Measurements from ENCODE around the gene LAMC1.

Gene LAMC1

DNA sequence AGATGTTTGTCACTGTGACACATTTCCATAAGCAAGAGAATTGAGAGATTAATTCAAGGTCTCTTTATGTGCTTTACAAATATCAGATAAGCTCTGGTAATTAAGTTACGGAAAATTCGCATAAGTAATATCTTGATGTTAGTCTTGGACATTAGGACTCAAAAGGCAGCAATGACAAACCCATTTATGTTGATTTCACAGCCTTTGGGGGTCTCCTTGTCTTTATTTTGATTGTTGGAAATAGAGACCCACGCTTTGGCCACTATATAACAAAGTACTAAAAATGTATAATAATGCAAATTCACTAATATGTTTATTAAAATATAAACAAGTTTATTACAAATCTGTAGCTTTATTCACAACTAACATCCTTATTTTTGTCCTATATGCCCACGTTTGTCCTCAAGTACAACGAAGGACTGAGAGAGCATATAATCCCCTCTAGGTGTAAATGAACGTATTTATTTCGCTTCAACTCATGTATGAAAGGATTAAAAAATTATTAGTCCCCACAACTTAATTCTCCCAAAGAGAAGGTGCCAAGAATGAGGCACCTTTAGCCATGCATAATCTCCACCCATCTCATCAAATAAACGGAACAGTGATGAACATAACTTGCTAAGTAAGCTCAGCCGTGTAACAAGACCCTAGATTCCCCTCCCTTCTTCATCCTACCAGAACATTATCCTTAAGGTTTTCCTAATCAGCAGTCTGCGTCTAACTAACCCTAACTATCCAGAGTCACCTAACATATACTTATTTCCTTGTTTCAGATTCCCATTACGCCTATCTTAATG, 1.6 kb upstream of the LAMC1 start:
- DNase-seq (ENCODE audit: low spot score): peak; percentile 48

DNA sequence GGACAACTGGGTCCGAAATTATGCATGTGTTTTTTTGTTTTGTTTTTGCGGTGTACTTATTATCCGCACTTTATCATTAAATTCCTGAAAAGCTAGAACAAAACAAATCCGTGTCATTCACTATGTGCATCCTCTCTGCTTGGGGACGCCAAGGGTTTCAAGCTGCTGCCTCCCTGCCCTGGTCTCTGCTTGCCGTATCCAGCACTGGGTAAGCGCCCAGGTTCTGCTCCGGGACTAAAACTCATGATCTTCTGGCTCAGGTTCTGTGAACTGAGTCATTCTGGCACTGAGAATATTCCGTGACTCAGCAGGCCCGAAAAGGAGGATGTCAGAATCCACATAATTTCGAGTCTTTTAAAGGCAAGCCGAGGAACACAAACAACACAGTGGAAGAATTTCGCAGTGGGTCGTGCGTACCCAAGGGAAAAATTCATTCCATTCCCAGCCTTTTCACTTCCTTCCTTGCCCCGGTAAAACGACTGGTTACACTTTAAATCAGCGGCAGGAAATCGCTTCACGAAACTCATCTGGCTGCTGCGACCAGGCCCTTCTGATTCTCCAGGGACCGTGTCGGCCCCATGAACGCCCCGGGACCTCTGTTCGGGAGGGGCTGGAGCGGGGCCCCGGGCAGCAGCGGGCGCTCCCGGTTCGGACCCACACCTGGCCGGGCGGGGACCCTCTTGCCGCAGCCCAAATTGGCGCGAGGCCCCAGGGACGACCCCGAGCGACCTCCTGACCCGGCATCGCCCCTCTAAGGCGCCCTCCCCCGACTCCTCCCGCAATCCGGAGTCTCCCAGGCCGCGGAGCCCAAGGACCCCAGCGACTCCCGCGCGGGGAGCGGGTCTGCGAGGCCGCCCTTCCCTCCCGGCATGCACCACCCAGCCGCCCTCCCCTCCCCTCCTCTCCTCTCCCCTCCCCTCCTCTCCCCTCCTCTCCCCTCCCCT, 746 bp upstream of the LAMC1 start:
- DNase-seq (ENCODE audit: low spot score): peak; percentile 83

DNA sequence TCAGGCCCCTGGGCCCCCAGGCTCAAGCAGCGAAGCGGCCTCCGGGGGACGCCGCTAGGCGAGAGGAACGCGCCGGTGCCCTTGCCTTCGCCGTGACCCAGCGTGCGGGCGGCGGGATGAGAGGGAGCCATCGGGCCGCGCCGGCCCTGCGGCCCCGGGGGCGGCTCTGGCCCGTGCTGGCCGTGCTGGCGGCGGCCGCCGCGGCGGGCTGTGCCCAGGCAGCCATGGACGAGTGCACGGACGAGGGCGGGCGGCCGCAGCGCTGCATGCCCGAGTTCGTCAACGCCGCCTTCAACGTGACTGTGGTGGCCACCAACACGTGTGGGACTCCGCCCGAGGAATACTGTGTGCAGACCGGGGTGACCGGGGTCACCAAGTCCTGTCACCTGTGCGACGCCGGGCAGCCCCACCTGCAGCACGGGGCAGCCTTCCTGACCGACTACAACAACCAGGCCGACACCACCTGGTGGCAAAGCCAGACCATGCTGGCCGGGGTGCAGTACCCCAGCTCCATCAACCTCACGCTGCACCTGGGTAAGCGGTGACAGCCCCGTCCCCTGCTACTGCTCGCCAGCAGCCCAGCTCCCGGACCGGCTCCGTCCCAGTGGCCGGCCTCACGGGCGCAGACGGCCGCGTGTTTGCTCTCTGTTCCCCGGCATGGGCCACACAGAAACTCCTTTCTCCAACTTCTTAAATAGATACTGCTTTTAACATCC, 539 bp downstream of the LAMC1 start:
- peak; percentile 77 for DNase-seq (ENCODE audit: low spot score)

DNA sequence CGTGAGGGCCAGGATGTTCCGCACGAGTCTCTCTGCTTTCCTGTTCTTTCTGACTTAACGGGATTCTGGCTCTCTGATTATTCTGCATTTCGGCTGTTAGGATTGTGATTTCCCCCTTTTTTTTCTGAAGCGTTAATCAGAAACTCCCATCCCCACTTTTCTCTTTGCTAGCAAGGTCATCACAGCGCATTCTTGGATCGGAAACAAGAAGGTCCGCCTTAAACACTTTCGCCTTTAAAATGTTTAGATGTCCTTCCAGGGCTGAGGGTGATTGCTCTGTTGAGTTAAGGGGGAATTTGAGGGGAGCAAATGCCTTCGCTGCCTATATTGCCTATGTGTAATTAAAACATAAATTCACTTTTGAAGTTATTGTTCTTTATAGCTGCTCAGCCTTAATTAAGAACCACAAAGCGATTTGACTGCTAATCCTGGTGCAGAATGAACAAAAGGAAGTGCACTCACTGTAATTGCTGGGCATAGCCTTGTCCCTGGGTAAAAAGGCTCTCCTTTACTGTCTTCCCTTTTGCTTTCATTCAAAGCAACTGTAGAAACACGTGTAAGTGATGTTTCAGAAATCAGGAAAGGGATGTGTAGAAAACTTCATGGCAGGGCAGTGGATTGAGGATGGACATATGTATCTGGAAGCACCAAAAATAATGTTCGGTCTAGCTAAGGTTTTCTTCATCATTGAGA, 1.2 kb downstream of the LAMC1 start:
- no peak for DNase-seq (ENCODE audit: low spot score)

DNA sequence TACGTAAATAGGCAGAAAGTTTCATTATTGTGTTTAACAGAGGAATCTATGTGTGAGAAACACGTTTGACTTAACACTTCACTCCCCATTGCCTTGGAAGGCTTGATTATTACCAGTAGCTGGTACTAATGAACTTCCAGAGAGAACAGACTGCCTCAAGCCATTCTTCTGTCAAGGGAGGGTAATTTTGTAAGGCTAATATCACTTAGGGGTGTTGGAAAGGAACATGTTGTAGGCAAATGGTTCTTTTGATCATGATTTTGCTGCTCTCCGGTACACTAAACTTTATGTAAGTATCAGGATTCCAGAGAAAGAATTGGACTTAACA, 1.8 kb downstream of the LAMC1 start:
- DNase-seq (ENCODE audit: low spot score): no peak

DNA sequence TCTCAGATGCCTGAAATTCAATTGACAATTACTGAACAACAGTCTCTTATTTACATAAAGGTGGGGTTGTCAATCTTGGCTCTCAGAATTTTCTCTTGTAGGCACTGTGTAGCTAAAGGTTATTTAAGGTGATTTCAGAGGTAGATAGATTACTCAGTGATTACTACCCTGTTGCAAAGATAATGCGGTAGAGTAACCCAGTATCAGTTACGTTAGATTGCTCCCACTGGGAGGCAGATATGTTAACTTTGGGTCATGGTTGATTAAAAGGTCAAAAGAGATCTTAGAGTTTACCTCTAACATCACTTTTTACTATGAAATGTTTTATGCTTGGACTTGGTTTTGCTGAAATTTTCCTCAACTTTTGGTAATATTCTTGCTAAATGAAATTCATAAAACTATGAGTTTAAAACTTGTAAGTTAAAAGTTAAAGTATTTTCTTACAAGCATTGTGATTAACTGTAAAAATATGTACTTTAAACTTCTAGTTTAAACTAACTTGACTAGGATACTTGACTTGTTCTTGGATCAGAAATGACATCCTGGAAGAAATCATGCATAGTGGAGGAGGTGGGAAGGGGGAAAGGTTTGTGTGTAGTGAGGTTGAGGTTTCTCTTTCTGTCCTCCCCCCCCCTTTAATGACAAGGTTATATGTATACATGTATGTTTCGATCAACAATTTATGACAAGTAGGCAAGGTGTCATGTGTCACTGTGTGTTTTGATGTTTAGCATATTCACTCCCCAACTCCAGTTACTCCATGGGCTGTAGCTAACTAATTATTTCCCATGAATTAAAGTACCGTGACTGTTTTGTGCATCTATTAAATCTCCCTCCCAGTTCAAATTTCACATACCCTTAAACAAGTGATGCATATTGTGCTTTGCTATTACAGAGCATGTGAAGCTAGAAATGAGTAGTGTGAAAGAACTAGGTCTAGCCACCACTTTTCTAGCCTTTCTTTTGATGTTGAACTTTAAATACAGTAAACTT, 2.9 kb downstream of the LAMC1 start:
- no peak for DNase-seq (ENCODE audit: low spot score)

DNA sequence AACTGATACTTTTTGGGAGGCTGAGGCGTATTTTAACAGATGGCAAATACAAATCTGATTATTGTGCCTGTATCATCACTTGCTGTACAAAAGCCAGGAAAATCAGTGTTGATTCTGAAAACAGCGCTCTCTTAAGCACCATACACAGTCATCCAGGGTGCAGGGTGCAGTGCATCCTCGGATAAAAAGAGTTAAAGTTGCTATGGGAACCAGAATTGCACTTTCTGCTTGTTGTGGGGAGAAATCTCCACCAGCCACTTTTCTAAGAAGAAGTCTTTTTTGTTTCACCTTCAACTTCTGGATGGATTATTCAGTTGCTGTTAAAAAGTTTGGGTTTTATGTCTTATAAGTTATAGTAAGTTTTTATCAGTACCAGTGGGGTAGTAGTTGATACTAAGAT, 3.8 kb downstream of the LAMC1 start:
- no peak for DNase-seq (ENCODE audit: low spot score)

DNA sequence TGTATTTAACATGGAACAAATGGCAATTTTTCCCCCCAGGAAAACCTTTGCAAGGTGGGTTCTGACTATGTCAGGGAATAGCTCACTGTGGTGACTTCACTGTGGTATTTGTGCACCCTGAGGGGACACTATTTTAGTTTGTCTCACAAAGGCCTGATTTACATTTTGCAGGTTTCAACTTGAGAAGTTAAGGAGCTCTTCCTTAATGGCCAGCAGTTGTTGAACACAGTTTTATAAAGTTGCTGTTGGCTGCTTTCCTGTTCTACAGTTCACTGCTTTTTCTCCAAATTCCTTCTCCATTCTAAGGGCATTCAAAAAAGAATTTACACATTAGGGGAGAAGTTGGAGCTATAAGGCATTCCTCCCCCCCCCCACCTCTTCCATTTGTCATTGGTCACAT, 4.6 kb downstream of the LAMC1 start:
- no peak for DNase-seq (ENCODE audit: low spot score)

DNA sequence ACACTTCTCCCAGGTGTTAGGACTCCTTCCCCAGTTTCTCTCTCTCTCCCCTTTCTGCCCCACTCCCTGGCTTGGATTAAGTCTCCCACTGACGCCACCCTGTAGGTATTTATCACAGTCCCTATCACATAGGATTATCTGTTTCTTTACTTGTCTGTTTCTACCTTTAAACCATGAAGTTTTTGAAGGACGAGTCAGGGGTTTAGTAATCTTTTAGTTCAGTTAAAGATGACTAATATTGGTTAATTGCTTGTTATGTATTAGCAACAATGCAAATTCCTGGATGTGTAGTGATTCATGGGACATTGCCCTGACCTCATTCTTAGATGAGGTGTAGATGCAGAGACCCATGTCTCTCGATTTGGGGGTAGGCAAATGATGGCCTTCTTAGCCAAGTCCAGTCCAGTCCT, 6.4 kb downstream of the LAMC1 start:
- DNase-seq (ENCODE audit: low spot score): no peak

DNA sequence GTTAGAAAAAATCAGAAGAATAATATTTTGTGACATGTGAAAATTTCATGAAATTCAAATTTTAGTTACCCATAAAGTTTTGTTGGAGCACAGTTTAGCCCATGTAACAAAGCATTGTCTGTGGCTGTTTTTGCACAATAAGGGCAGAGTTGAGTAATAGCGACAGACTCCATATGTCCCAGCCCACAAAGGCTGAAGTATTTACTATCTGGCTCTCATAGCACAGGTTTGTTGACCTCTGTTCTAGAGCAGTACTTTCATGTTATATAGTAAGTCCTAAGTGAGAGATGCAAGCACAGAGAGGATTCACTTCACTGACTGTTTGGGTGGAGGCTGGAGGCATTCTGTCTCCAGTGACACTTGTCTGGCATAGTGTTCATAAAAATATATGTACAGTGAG, 6.8 kb downstream of the LAMC1 start:
- DNase-seq (ENCODE audit: low spot score): no peak

DNA sequence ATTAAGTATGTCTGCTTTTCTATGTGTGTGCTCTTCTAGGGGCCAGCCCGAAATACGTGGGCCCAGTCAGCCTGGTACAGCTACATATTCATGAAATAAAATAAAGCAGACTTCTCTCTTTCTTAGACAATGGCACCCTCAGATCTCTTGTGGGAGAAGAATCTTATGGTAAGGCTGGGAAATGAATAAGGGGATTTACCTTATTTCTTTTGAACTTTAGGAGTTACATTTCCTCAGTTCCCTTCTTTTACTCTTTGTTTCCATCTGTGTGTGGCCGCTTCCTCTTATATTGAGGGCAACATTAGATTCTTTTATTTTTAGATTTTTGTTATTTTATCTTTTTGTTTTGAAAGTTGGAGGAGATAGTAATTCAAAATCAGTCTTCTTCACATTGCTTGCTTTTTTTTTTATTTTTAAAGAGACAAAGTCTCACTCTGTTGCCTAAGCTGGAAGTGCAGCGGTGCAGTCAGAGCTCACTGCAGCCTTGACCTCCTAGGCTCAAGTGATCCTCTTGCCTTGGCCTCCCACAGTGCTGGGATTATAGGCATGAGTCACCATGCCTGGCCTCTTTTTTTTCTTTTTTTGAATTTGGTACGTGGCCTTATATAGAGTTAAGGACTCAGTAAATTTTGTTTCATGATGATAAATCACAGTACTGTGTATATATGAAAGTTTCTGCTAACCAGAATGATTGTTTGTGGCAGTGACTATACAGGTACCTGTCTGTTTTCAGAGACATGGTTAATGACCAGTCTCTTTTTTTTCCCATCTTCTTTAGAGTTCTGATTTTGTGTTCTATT, 9.1 kb downstream of the LAMC1 start:
- no peak for DNase-seq (ENCODE audit: low spot score)

DNA sequence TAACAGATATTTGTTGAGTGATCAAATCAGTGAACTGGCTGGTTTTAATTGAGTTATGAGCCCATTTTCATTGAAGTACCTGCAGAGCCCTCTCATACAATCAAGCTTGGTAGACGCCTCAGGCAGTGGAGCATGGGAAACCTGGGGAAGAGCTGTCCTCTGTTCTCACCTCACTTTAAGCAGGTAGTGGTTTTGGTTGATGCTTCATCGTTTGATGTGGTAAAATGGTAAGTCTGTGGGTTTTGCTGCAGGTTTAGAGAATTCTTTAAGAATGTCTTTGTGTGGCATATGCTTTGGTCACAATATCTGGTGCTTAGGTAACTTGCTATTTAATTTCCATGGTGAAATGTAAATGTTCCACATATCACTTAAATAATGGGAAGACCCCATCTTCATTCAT, 10.0 kb downstream of the LAMC1 start:
- no peak for DNase-seq (ENCODE audit: low spot score)

DNA sequence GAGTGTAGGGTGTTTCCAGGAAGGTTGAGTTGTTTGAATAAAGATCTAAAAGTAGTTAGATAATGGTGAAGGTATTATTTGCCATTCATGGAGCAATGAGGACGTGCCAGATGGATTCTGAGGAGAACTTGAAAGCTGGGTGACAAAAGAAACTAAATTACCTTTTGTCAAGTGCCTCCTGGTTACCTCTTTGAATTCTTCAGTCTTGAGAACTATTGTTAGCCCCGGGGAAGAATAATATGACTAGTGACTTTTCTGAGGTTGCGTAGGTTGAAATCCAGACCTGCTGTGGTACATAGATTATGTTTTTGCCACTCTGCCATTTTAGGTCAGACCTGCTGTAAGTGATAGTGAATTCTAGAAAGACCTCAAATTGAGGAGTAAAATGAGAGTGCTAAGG, 11.5 kb downstream of the LAMC1 start:
- DNase-seq (ENCODE audit: low spot score): no peak

DNA sequence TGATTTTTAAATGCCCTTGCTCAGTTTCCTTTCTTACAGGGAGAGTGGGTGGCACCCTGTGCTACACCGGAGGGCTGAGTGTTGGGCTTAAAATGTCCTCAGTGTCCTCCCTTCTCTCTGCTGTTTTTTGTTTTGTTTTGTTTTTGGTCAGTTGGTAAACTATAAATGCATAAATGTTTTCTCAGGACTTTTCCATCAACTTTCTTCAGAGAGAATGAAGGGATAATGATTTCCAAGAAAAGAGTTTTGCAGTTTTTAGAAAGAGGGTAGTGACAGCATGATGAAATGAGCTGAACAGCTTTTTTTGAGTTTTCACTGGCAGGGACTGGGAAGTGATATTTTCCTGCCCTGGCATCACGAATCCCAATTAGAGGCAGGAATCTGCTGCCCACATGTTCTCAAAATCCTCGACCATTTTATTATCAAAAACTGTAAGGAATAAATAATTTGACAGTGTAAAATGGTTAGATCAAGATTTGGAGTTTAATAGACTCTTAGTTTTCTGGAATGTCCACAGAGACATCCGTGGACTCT, 15.2 kb downstream of the LAMC1 start:
- no peak for DNase-seq (ENCODE audit: low spot score)

DNA sequence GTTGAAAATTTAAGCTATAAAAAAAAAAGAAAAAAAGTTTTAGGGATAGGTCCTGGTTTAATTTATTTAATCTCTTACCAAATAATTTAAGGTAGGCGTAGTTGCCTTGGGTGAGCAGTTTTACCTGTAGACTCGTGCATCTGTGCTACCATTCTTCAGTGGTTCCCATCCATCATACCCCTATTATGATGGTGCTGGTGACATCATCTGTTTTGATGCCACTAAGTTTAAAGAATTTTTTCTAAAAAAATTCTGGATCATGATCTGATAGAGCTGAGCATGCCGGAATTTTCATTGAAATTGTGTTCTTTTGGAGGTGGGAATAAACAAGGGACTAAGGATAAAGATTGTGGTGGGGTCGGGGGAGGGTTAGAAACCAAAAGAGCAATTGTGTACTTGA, 15.7 kb downstream of the LAMC1 start:
- DNase-seq (ENCODE audit: low spot score): no peak

DNA sequence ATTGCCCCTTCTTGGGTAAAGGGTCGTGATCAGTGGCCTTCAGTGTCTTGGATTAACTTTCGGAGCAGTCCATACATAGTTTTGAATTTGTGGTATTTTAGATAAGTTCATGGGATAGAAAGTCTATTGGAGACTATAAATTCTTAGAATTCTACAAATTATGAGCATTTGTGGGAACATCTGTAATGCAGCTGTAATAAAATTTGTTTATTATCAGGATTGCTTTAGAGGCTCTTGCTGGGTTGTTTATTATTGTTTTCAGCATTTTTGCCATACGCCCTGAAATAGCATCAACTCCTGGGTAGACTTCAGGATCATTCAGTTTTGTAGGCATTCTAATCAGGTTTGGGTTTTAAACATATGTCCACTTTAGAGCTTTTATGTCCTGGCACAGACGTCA, 16.1 kb downstream of the LAMC1 start:
- no peak for DNase-seq (ENCODE audit: low spot score)

DNA sequence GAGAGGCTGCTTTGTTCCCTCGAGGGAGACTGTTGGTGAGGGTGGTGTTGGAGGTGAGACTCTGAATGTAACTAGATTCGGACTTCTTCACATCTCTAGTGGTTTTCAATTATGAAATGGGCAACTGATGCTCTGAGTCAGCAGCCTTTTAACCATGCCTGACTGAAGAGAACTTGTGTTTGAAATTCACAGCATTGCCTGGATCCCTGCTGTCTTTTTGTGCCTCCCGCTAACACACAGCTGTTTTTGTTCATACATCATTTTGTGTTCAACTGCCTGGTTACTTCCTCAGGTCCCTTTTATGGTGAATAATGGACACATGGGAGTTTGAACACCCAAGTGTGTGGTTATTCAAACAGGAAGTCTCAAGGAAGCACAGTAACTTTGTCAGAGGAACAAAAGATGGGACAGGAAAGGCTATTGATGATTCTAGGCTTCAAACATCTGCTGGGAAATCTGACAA, 16.8 kb downstream of the LAMC1 start:
- no peak for DNase-seq (ENCODE audit: low spot score)

DNA sequence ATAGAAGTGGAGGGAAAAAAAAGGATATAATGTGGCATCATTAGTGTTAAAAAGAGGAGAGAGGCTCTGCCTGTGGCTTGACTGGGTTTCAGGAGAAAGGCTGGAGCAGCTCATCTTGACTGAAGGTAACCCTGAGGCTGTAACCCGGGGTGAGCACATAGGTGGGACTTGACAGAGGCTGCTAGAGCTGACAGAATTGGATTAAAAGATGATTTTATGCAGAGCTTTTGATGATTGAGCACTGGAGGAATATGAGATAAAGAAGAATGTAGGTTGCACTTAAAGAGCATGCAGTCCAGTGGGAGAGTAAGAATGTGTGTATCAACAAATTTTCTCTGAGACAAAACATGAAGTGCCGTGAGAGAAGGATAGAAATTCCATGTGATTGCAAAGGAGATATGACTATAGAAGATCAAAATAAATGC, 17.3 kb downstream of the LAMC1 start:
- DNase-seq (ENCODE audit: low spot score): peak; percentile 53

DNA sequence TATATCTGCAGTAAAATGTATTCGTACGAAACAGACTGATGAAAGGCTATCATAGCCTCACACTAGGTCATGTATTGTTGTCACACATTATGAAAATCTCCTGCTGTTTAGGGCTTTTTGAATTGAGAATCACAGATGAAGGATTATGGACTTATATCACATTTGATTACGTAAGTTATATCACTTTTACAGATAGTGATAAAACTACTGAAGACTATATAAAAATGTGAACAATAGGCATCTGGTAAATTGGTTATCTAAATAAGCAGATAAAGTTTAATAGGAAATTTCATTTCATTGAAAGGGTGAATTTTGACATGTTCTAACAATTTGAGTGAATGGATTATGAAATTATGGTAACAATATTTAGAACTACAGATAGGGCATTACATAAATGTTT, 20.0 kb downstream of the LAMC1 start:
- no peak for DNase-seq (ENCODE audit: low spot score)

Data from SK-N-DZ (cell line).